PFSK-1 (cell line): ENCODE measurements around the gene RPL36AL.

ENCODE experiments used
- FOXP2 ChIP-seq: optimal IDR thresholded peaks from 2 replicates; pipeline ENCODE3; 2011; ENCODE audit warnings: borderline replicate concordance, control low read depth, inconsistent platforms; ENCODE audit not compliant: insufficient read depth; ENCODE audit errors: extremely low read length, extremely low read depth
- POLR2AphosphoS5 ChIP-seq: IDR thresholded peaks from 2 replicates; pipeline ENCODE4 v1.6.1; 2012; ENCODE audit warnings: low read depth, mild to moderate bottlenecking, control low read depth, low read length, moderate library complexity
- SIN3A ChIP-seq: IDR thresholded peaks from 2 replicates; pipeline ENCODE4 v1.6.1; 2012; ENCODE audit warnings: mild to moderate bottlenecking, low read length, moderate library complexity, borderline replicate concordance; ENCODE audit not compliant: insufficient read depth
- TAF1 ChIP-seq: IDR thresholded peaks from 2 replicates; pipeline ENCODE4 v1.6.1; 2012; ENCODE audit warnings: low read length, control low read depth, borderline replicate concordance; ENCODE audit not compliant: insufficient read depth
- TF ChIP-seq, protein P1 (sequence below), 2 experiments: IDR thresholded peaks; 2 replicates each; pipeline versions ENCODE4 v1.6.1 to v1.8.0; 2011 to 2012; ENCODE audit warnings: low read depth in 2 of 2, low read length in 2 of 2, control low read depth in 1 of 2, inconsistent platforms in 1 of 2, mild to moderate bottlenecking in 1 of 2, moderate library complexity in 1 of 2; ENCODE audit not compliant: insufficient read depth in 1 of 2

Gene RPL36AL

DNA sequence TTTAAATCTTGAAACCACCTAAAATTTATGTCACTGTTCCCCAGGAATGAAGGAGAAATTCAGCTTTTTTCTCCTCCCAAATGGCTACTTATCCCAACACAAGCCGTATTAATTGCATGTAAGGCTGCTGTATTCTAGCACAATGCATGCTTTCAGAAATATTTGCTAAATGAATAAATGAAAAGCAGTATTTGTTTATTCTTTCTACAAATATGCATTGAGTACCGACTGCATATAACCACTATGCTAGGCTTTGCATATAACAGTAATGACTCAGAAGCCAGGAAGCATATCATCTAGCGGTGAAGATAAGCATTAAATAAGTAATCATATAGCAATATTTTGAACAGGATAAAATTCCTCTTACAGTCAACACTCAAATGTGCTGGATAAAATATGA lies 27.4 kb downstream of the RPL36AL start:
- no peak for TF ChIP-seq SIN3A
- TF ChIP-seq TAF1, result no peak
- TF ChIP-seq POLR2AphosphoS5, result no peak
- no peak for TF ChIP-seq FOXP2
- TF ChIP-seq, protein P1, sequence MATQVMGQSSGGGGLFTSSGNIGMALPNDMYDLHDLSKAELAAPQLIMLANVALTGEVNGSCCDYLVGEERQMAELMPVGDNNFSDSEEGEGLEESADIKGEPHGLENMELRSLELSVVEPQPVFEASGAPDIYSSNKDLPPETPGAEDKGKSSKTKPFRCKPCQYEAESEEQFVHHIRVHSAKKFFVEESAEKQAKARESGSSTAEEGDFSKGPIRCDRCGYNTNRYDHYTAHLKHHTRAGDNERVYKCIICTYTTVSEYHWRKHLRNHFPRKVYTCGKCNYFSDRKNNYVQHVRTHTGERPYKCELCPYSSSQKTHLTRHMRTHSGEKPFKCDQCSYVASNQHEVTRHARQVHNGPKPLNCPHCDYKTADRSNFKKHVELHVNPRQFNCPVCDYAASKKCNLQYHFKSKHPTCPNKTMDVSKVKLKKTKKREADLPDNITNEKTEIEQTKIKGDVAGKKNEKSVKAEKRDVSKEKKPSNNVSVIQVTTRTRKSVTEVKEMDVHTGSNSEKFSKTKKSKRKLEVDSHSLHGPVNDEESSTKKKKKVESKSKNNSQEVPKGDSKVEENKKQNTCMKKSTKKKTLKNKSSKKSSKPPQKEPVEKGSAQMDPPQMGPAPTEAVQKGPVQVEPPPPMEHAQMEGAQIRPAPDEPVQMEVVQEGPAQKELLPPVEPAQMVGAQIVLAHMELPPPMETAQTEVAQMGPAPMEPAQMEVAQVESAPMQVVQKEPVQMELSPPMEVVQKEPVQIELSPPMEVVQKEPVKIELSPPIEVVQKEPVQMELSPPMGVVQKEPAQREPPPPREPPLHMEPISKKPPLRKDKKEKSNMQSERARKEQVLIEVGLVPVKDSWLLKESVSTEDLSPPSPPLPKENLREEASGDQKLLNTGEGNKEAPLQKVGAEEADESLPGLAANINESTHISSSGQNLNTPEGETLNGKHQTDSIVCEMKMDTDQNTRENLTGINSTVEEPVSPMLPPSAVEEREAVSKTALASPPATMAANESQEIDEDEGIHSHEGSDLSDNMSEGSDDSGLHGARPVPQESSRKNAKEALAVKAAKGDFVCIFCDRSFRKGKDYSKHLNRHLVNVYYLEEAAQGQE (IDR thresholded peaks at IDR 0.05; ENCODE audit: insufficient read depth in 1 of 2, low read depth in 2 of 2, low read length in 2 of 2), result no peak

GRCh38 chr14:49589387-49589786 lies 31.0 kb downstream of the RPL36AL start:
- TF ChIP-seq FOXP2 (no peak), SIN3A (no peak), TAF1 (no peak), POLR2AphosphoS5 (no peak)
- TF ChIP-seq, protein P1 (IDR thresholded peaks at IDR 0.05; ENCODE audit: insufficient read depth in 1 of 2, low read depth in 2 of 2, low read length in 2 of 2), result no peak

DNA sequence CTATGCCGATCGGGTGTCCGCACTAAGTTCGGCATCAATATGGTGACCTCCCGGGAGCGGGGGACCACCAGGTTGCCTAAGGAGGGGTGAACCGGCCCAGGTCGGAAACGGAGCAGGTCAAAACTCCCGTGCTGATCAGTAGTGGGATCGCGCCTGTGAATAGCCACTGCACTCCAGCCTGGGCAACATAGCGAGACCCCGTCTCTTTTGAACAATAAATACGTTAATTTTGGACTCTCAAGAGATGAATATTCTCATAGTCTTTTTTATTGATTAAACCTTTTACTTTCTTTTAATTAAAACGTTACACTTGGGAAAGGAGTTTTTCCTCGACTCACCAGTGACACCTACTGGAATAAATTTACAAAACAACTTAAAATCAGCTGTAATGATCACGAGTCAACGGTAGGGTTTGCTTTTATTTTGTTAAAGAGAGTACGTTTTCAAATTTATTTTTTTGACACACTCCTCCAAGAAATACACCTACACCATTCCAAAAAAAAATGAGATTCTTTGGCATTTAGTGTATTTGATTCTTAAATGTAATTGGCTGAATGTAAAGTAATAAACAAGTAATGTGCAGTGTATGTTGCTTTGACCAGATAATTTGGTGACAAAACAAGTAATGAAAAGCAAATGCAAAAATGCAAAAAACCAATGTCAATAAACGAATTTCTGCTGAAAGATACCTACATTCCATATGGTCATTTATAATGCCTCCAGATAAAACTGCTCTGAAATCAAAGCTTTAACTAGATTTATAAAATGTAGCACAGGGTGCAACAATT lies 33.6 kb downstream of the RPL36AL start:
- no peak for TF ChIP-seq POLR2AphosphoS5
- TF ChIP-seq, protein P1 (IDR thresholded peaks at IDR 0.05; ENCODE audit: insufficient read depth in 1 of 2, low read depth in 2 of 2, low read length in 2 of 2), result no peak
- no peak for TF ChIP-seq FOXP2
- no peak for TF ChIP-seq SIN3A
- no peak for TF ChIP-seq TAF1

GRCh38 chr14:49585803-49586672 lies 34.4 kb downstream of the RPL36AL start, which contains the start of gene RPS29:
RPS29 (minus strand) TSS chr14:49586380; CDS start chr14:49586346, 34 bp downstream.
- peak; percentile 94 for TF ChIP-seq POLR2AphosphoS5
- no peak for TF ChIP-seq FOXP2
- TF ChIP-seq TAF1, result peak; percentile 96
- TF ChIP-seq, protein P1 (IDR thresholded peaks at IDR 0.05; ENCODE audit: insufficient read depth in 1 of 2, low read depth in 2 of 2, low read length in 2 of 2), result no peak
- TF ChIP-seq SIN3A, result no peak
